Transverse colon (tissue), 4 donors: ENCODE measurements around the gene KRT222. TPM values are rescaled to one million over a fixed set of nuclear protein-coding genes. Genes with fewer than 3 reads are reported as not detected.

Experiments
- DNase-seq: peaks from one replicate; pipeline ENCODE4 v3.0.0-alpha.2; 2019
- H3K27ac ChIP-seq, 4 donors: fragments of 200-600 bp; sonication (generic); 2 replicates each; pipeline ENCODE4 v1.5.1; 2016 to 2018; ENCODE audit warnings: inconsistent platforms in 4 of 4
- H3K27me3 ChIP-seq: fragments of 200-600 bp; sonication (generic); 2 replicates; pipeline ENCODE4 v1.5.1; 2017; ENCODE audit warnings: inconsistent platforms
- H3K36me3 ChIP-seq, 4 donors: fragments of 200-600 bp; sonication (generic); 2 replicates each; pipeline ENCODE4 v1.5.1; 2017 to 2019; ENCODE audit warnings: inconsistent platforms in 4 of 4
- H3K4me1 ChIP-seq, 4 donors: fragments of 200-600 bp; sonication (generic); 2 replicates each; pipeline ENCODE4 v1.5.1; 2017 to 2020; ENCODE audit warnings: inconsistent platforms in 4 of 4
- H3K4me3 ChIP-seq, 4 donors: fragments of 200-600 bp; sonication (generic); 1 replicate in 1 of 4; 2 replicates in 3 of 4; pipeline versions ENCODE4 v1.5.1 to v1.6.1; 2017 to 2019; ENCODE audit warnings: inconsistent platforms in 4 of 4
- H3K9me3 ChIP-seq, 2 donors: fragments of 200-600 bp; sonication (generic); 2 replicates each; pipeline ENCODE4 v1.5.1; 2017 to 2019; ENCODE audit warnings: inconsistent platforms in 2 of 2
- CTCF ChIP-seq, 5 experiments: fragments of 200-600 bp in 3 of 5; fragments of 450-650 bp in 2 of 5; sonication (generic) in 3 of 5; IDR thresholded peaks; 1 replicate in 2 of 5; 2 replicates in 3 of 5; pipeline ENCODE4 v1.5.1; 2016 to 2017; ENCODE audit warnings: antibody characterized with exemption in 5 of 5, inconsistent platforms in 3 of 5, mild to moderate bottlenecking in 2 of 5, moderate library complexity in 1 of 5
- EP300 ChIP-seq: sonication (generic); formaldehyde crosslinking; IDR thresholded peaks from one replicate; pipeline ENCODE4 v1.6.1; 2017; ENCODE audit warnings: antibody characterized with exemption, low read depth
- POLR2A ChIP-seq: fragments of 450-650 bp; IDR thresholded peaks from one replicate; pipeline ENCODE4 v1.6.1; 2016; ENCODE audit warnings: antibody characterized with exemption, mild to moderate bottlenecking, moderate library complexity
- POLR2AphosphoS5 ChIP-seq, 3 donors: sonication (generic); formaldehyde crosslinking; IDR thresholded peaks; one replicate each; pipeline ENCODE4 v1.6.1; 2016; ENCODE audit warnings: antibody characterized with exemption in 3 of 3
- WGBS, 2 donors: methylation state at CpG; one replicate each; pipeline ENCODE4 v1.1.5; 2018; ENCODE audit warnings: low coverage in 1 of 2; 5-methylcytosine and 5-hydroxymethylcytosine counted together
- in situ Hi-C, 4 donors: fragments of 200-750 bp; cut with MboI; loops; one replicate each; pipeline versions ENCODE4 v1.15.0 to v1.15.1; 2017; ENCODE audit warnings: low sequenced_read_pairs in 3 of 4, low pct_ligation_motif_present in 1 of 4, low pct_unique_long_range_greater_than_20kb in 1 of 4
- intact Hi-C: fragments of 100-400 bp; cut with DNase I; formaldehyde crosslinking; loops from one replicate; pipeline ENCODE4 v1.15.1; 2023; ENCODE audit warnings: low total_unique reads
- total RNA-seq, 4 donors: library from RNA; depleted of rRNA; stranded (reverse); fragments of >200 nt; gene quantifications; one replicate each; pipeline ENCODE4 v1.1.0, GENCODE V29; 2016

Gene KRT222
- total RNA-seq, 4 donors from 2014 or later: 0.27 to 0.48 TPM; not detected in 2

DNA sequence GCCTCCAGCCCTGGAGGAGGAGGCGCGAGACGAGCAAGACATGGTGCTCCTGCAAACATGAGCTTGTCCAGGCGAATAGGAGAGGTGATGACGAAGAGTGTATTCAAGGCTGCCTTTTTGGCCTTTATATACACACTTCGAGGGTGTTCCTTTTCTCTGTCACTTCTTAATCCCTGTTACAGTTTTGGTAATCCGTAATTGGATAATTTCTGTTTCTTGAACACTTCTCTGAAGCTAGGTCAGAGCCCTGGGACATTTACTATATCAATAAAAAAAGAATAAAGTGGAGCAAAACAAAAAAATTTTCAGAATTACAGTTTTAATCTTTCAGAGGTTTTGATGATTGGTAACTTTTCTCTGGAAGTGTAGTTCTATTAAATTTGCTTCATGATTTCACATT lies 38.7 kb upstream of the KRT222 start, which contains the start of gene KRT24:
Gene KRT24, minus strand, starts transcription at position 101 of the 400 bp plus-strand sequence. Its CDS starts 59 bp downstream, at position 42.
- DNase-seq: no peak
- Histone ChIP-seq H3K4me1 (no peaks in the 10 kb centered on the region), H3K4me3 (no peak within 1 kb of the TSS), H3K27ac (no peak within 1 kb of the TSS), H3K9me3 (no peaks in the 10 kb centered on the region), H3K36me3 (no peaks in the 10 kb centered on the region), H3K27me3 (peaks cover 29% of the 10 kb centered on the region)
- 78 to 85% methylated on average over 4 to 7 of the region's 7 CpGs for WGBS, 2 donors
- in situ Hi-C loops (no loop called here), intact Hi-C loops (no loop called here)
- TF ChIP-seq EP300 (no peak), POLR2A (no peak), CTCF (IDR thresholded peaks at IDR 0.05) (no peak), POLR2AphosphoS5 (IDR thresholded peaks at IDR 0.05) (no peak)

DNA sequence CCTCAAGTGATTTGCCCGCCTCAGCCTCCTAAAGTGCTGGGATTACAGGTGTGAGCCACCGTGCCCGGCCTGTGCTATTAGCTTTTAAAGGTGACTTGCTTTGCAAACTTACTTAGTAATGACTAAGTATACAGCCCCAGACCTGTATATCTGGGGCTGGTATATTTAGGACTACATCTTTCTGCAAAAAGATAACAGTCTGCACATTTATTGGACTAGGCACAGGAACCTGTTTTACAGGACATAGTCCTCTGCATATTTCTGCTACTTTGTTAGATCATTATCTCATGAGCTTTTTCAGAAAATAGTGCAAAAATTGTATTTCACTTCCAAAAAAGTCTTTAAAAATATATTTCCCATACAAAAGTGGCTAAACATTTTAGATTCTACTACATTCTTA lies 37.3 kb upstream of the KRT222 start:
- TF ChIP-seq POLR2A: no peak
- TF ChIP-seq EP300: no peak
- 84% methylated on average over 3 of the region's 3 CpGs; no CpG with 5 or more reads in 1 of the 2 donors for WGBS, 2 donors
- Histone ChIP-seq H3K27me3 (peaks cover 41% of the 10 kb centered on the region), H3K36me3 (no peaks in the 10 kb centered on the region), H3K4me1 (no peaks in the 10 kb centered on the region), H3K4me3 (no peak overlapping the region), H3K27ac (no peak overlapping the region), H3K9me3 (no peaks in the 10 kb centered on the region)
- in situ Hi-C loops (no loop called here), intact Hi-C loops (no loop called here)
- no peak for DNase-seq

GRCh38 chr17:40699853-40700252 lies 34.9 kb upstream of the KRT222 start:
- DNase-seq: no peak
- no peak overlapping the region for H3K27ac ChIP-seq
- no peaks in the 10 kb centered on the region for H3K36me3 ChIP-seq
- intact Hi-C loops: no loop called here
- H3K4me1 ChIP-seq: peaks cover 0 to 14% (median 0%) of the 10 kb centered on the region in 4 donors
- WGBS, 2 donors: 66 to 71% methylated on average over 3 to 5 of the region's 5 CpGs
- H3K4me3 ChIP-seq: no peak overlapping the region
- in situ Hi-C loops: no loop called here
- TF ChIP-seq POLR2A: no peak
- no peak for TF ChIP-seq EP300
- TF ChIP-seq CTCF (IDR thresholded peaks at IDR 0.05): no peak
- no peaks in the 10 kb centered on the region for H3K9me3 ChIP-seq
- peaks cover 33% of the 10 kb centered on the region for H3K27me3 ChIP-seq

DNA sequence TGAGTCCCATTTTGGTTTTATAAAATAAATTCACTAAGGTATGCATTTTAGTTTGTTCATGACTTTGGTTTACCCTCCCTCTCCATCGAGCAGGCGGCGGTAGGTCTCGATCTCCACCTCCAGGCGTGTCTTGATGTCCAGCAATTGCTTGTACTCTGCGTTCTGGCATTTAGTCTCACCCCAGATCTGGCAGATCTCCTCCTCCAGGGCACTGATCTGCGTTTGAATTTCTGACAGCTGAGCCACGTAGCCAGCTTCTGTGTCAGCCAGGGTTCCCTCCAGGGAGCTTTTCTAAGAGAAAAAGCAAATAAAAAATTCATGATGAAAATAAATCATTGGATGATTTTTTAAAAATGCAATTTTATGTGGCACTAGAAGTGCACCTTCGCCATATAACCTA lies 34.4 kb upstream of the KRT222 start:
- 61 to 78% methylated on average over 9 of the region's 9 CpGs for WGBS, 2 donors
- H3K4me3 ChIP-seq: no peak overlapping the region
- no peaks in the 10 kb centered on the region for H3K36me3 ChIP-seq
- H3K27me3 ChIP-seq: peaks cover 28% of the 10 kb centered on the region
- H3K4me1 ChIP-seq: peaks cover 0 to 14% (median 0%) of the 10 kb centered on the region in 4 donors
- in situ Hi-C loops: no loop called here
- no peak for DNase-seq
- H3K27ac ChIP-seq: no peak overlapping the region
- intact Hi-C loops: no loop called here
- TF ChIP-seq POLR2A (no peak), CTCF (IDR thresholded peaks at IDR 0.05) (no peak), EP300 (no peak)
- no peaks in the 10 kb centered on the region for H3K9me3 ChIP-seq

DNA sequence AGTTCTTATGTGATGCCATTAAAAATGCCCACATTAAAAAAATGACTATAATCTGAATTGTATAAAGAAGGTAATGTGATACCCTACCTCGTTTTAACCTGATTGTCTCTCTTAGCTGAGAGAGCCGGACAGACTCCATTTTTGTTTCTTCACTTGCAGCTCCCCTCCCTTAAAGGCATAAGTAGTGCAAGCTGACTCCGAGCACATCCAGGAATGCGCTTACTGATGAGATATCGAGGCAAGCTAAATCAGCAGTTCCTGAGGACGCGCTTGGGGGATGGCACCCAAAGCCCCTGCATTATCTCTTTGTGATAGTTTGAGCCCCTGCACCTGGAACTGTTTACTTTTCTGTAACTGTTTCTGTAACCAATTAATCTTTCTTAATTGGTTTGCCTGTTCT lies 32.3 kb upstream of the KRT222 start:
- Histone ChIP-seq H3K4me3 (no peak overlapping the region), H3K27ac (no peak overlapping the region), H3K36me3 (no peaks in the 10 kb centered on the region), H3K27me3 (peaks cover 24% of the 10 kb centered on the region), H3K9me3 (no peaks in the 10 kb centered on the region), H3K4me1 (peaks cover 0 to 14% (median 0%) of the 10 kb centered on the region in 4 donors)
- intact Hi-C loops: no loop called here
- in situ Hi-C loops: no loop called here
- WGBS, 2 donors: 65 to 71% methylated on average over 7 of the region's 7 CpGs
- no peak for DNase-seq
- no peak for TF ChIP-seq POLR2A
- no peak for TF ChIP-seq EP300
- no peak for TF ChIP-seq POLR2AphosphoS5 (IDR thresholded peaks at IDR 0.05)
- TF ChIP-seq CTCF (IDR thresholded peaks at IDR 0.05): no peak
